B cell (primary cell): ENCODE data around the gene VEGFB. TPM values are rescaled to one million over a fixed set of nuclear protein-coding genes. Genes with fewer than 3 reads are reported as not detected.

Experiments
- ATAC-seq: fragments of 200-7000 bp; cut with Tn5 transposase; one replicate; pipeline ENCODE4 v1.10.0; 2021; ENCODE audit warnings: low read depth, mild to moderate bottlenecking, moderate number of reproducible peaks, moderate library complexity
- CTCF ChIA-PET: fragments of 350-600 bp; sonication (Branson Sonifier 250); formaldehyde crosslinking; loops from one replicate; lab custom pipeline; 2021; ENCODE audit warnings: antibody characterized with exemption, inconsistent platforms; lab: Charles Lee
- POLR2A ChIA-PET: fragments of 350-600 bp; sonication (Branson Sonifier 250); formaldehyde crosslinking; loops from one replicate; lab custom pipeline; 2021; ENCODE audit warnings: antibody characterized with exemption; lab: Charles Lee
- DNase-seq: peaks from one replicate; pipeline ENCODE4 v3.0.0; 2013
- H2AFZ ChIP-seq: 2 replicates; pipeline ENCODE4 v1.6.1; 2012; ENCODE audit warnings: mild to moderate bottlenecking, low read depth, low read length; ENCODE audit not compliant: insufficient read depth, poor library complexity, severe bottlenecking
- H3K27ac ChIP-seq, 2 donors: 1 replicate in 1 of 2; 2 replicates in 1 of 2; pipeline ENCODE4 v1.5.1; 2012 to 2013; ENCODE audit warnings: low read length in 2 of 2, mild to moderate bottlenecking in 2 of 2, moderate library complexity in 1 of 2
- H3K27me3 ChIP-seq, 4 experiments: fragments of 200-600 bp in 1 of 4; sonication (generic) in 1 of 4; replicated peaks in 1 of 4; 1 replicate in 2 of 4; 2 replicates in 2 of 4; pipeline versions ENCODE4 v1.6.1 to v1.7.0; 2013 to 2016; ENCODE audit warnings: low read length in 3 of 4, mild to moderate bottlenecking in 2 of 4, mixed read lengths in 1 of 4, moderate library complexity in 1 of 4; ENCODE audit not compliant: insufficient read depth in 4 of 4, control insufficient read depth in 3 of 4; ENCODE audit errors: control extremely low read depth in 1 of 4
- H3K36me3 ChIP-seq, 2 experiments: replicated peaks in 1 of 2; 1 replicate in 1 of 2; 2 replicates in 1 of 2; pipeline versions ENCODE4 v1.6.1 to v1.7.1; 2013; ENCODE audit warnings: low read length in 1 of 2; ENCODE audit not compliant: insufficient read depth in 2 of 2, control insufficient read depth in 1 of 2; ENCODE audit errors: control extremely low read depth in 1 of 2, extremely low read depth in 1 of 2
- H3K4me1 ChIP-seq, 2 donors: fragments of 200-600 bp in 1 of 2; sonication (generic) in 1 of 2; 1 replicate in 1 of 2; 2 replicates in 1 of 2; pipeline versions ENCODE4 v1.5.1 to v1.6.1; 2013 to 2017; ENCODE audit warnings: low read length in 2 of 2; ENCODE audit not compliant: control insufficient read depth in 2 of 2, insufficient read depth in 2 of 2
- H3K4me2 ChIP-seq: replicated peaks from 2 replicates; pipeline ENCODE3; 2012; ENCODE audit warnings: mild to moderate bottlenecking, low read depth, low read length; ENCODE audit not compliant: poor library complexity, severe bottlenecking
- H3K4me3 ChIP-seq, 5 experiments: fragments of 200-600 bp in 1 of 5; sonication (generic) in 1 of 5; 1 replicate in 3 of 5; 2 replicates in 2 of 5; pipeline versions ENCODE4 v1.5.1 to v1.7.0; 2011 to 2016; ENCODE audit warnings: low read length in 4 of 5, mild to moderate bottlenecking in 4 of 5, low read depth in 2 of 5, control low read depth in 1 of 5, moderate library complexity in 1 of 5; ENCODE audit not compliant: insufficient read depth in 1 of 5; ENCODE audit errors: control extremely low read depth in 1 of 5, extremely low read depth in 1 of 5
- H3K79me2 ChIP-seq: fragments of 200-600 bp; sonication (generic); one replicate; pipeline ENCODE4 v1.6.0; 2016; ENCODE audit warnings: low read length; ENCODE audit not compliant: control insufficient read depth, insufficient read depth
- H3K9ac ChIP-seq: fragments of 200-600 bp; sonication (generic); 2 replicates; pipeline ENCODE4 v1.6.1; 2017; ENCODE audit warnings: mild to moderate bottlenecking, low read length, moderate library complexity
- H3K9me3 ChIP-seq, 3 donors: one replicate each; pipeline versions ENCODE4 v1.6.1 to v1.7.1; 2013; ENCODE audit warnings: low read length in 2 of 3; ENCODE audit not compliant: control insufficient read depth in 2 of 3, insufficient read depth in 1 of 3; ENCODE audit errors: control extremely low read depth in 1 of 3
- H4K20me1 ChIP-seq: 2 replicates; pipeline ENCODE4 v1.6.0; 2012; ENCODE audit warnings: mild to moderate bottlenecking, low read length; ENCODE audit not compliant: insufficient read depth, control insufficient read depth, poor library complexity, severe bottlenecking
- H3K27ac Mint-ChIP-seq: one replicate; pipeline ENCODE4 v1.8.0; 2021; ENCODE audit warnings: mixed read lengths
- H3K27me3 Mint-ChIP-seq: one replicate; pipeline ENCODE4 v1.8.0; 2021; ENCODE audit warnings: mixed read lengths
- H3K4me1 Mint-ChIP-seq: one replicate; pipeline ENCODE4 v1.8.0; 2021; ENCODE audit warnings: mixed read lengths
- H3K4me3 Mint-ChIP-seq: one replicate; pipeline ENCODE4 v1.8.0; 2021; ENCODE audit warnings: mixed read lengths
- H3K9me3 Mint-ChIP-seq: one replicate; pipeline ENCODE4 v1.8.0; 2022; ENCODE audit warnings: mixed read lengths; ENCODE audit not compliant: insufficient read depth
- EZH2 ChIP-seq: IDR thresholded peaks from 2 replicates; pipeline ENCODE4 v1.6.1; 2012; ENCODE audit warnings: borderline replicate concordance, low read depth, mild to moderate bottlenecking, moderate library complexity, low read length; ENCODE audit not compliant: insufficient read depth, poor library complexity, severe bottlenecking
- WGBS: methylation state at CpG from one replicate; pipeline ENCODE4 v1.1.5; 2013; ENCODE audit warnings: missing lambda C conversion rate; ENCODE audit not compliant: insufficient coverage; 5-methylcytosine and 5-hydroxymethylcytosine counted together
- intact Hi-C: fragments of 100-400 bp; cut with micrococcal nuclease; formaldehyde crosslinking; loops from one replicate; pipeline ENCODE4 v1.10.0; 2022
- polyA plus RNA-seq: library from polyadenylated mRNA; depleted of rRNA; stranded (reverse); fragments of >200 nt; gene quantifications from 2 replicates; pipeline ENCODE4 v1.2.3, GENCODE V29; 2012
- total RNA-seq, 2 donors: library from RNA; stranded (reverse); fragments of 120-200 nt in 1 of 2; gene quantifications; 1 replicate in 1 of 2; 2 replicates in 1 of 2; pipeline versions ENCODE4 v1.2.3 to v1.2.4, GENCODE V29; 2013 to 2022
- TF ChIP-seq, protein P1 (sequence below): fragments of 200-600 bp; IDR thresholded peaks from one replicate; pipeline ENCODE4 v1.8.0; 2022; ENCODE audit warnings: antibody characterized with exemption, mild to moderate bottlenecking

VEGFB gene
- total and polyA plus RNA-seq, 2 donors (not counting 1 experiment from before 2014, with no cell fraction given): 56.4 to 152 TPM

DNA sequence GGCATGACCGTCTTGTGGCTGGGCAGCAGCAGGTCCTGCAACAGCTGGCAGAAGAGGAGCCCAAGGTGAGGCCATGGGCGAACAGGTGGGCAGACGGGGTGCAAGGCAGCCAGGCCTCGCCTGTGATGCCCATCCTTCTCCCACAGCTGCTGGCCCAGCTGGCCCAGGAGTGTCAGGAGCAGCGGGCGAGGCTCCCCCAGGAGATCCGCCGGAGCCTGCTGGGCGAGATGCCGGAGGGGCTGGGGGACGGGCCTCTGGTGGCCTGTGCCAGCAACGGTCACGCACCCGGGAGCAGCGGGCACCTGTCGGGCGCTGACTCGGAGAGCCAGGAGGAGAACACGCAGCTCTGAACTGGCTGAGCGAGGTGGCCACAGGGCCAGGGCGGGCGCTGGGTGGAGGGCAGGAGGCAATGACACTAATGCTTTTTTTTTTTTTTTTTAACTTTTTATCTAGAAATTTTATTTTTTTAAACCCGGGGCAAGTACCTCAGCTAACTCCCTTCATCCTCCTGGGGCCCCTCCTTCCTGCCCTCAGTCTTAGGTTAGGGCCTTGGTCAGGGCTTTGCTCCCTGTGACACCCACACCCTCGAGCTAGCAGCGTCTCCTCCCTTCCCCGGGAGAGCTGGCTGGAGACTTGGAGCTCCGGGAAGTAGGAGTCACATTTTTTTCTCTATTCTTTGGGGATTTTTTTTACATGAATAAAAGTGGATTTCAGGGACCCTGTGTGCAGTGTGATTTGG, 33.0 kb downstream of the VEGFB start:
- H3K27me3 ChIP-seq: no peaks in the 10 kb centered on the region
- no peaks in the 10 kb centered on the region for H3K27me3 Mint-ChIP-seq
- H3K36me3 ChIP-seq: no peaks in the 10 kb centered on the region
- POLR2A ChIA-PET: no interaction called here
- no peak overlapping the region for H2AFZ ChIP-seq
- no peak overlapping the region for H3K4me3 ChIP-seq
- DNase-seq: no peak
- H3K4me1 Mint-ChIP-seq: peaks cover 19% of the 10 kb centered on the region
- peaks cover 0 to 3% (median 0%) of the 10 kb centered on the region in 3 donors for H3K9me3 ChIP-seq
- H3K27ac Mint-ChIP-seq: peak overlapping the region; percentile 56
- CTCF ChIA-PET: interaction anchor here (1.0 to 5.7 kb wide), 4 partner anchors 17 to 62 kb away, joined by 3 to 51 read pairs (median 24); partner anchors contain the start of genes FERMT3, PLCB3 and PPP1R14B
- H3K4me3 Mint-ChIP-seq: no peak overlapping the region
- 92% methylated on average over 16 of the region's 27 CpGs for WGBS
- peak overlapping the region; percentile 92 for H3K4me2 ChIP-seq
- ATAC-seq: no peak
- H4K20me1 ChIP-seq: no peaks in the 10 kb centered on the region
- TF ChIP-seq EZH2: no peak
- TF ChIP-seq, protein P1, sequence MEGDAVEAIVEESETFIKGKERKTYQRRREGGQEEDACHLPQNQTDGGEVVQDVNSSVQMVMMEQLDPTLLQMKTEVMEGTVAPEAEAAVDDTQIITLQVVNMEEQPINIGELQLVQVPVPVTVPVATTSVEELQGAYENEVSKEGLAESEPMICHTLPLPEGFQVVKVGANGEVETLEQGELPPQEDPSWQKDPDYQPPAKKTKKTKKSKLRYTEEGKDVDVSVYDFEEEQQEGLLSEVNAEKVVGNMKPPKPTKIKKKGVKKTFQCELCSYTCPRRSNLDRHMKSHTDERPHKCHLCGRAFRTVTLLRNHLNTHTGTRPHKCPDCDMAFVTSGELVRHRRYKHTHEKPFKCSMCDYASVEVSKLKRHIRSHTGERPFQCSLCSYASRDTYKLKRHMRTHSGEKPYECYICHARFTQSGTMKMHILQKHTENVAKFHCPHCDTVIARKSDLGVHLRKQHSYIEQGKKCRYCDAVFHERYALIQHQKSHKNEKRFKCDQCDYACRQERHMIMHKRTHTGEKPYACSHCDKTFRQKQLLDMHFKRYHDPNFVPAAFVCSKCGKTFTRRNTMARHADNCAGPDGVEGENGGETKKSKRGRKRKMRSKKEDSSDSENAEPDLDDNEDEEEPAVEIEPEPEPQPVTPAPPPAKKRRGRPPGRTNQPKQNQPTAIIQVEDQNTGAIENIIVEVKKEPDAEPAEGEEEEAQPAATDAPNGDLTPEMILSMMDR: no peak
- H3K79me2 ChIP-seq: no peaks in the 10 kb centered on the region
- intact Hi-C loops: no loop called here
- H3K4me1 ChIP-seq: peaks cover 14 to 29% of the 10 kb centered on the region in 2 donors
- no peak overlapping the region for H3K27ac ChIP-seq
- no peak overlapping the region for H3K9ac ChIP-seq
- no peaks in the 10 kb centered on the region for H3K9me3 Mint-ChIP-seq
